Activated CD8-positive, alpha-beta memory T cell treated with anti-CD3 and anti-CD28 coated beads for 36 hours (primary cell): ENCODE data around the gene CSAG2. TPM values are rescaled to one million over a fixed set of nuclear protein-coding genes. Genes with fewer than 3 reads are reported as not detected.
"Not testable (repeated sequence)": the region's sequence is repeated elsewhere in the genome, so short reads cannot be mapped to it uniquely, and the experiment has no call there.

Source experiments
- CTCF ChIA-PET: fragments of 350-600 bp; sonication (Branson Sonifier 250); formaldehyde crosslinking; loops from one replicate; lab custom pipeline; 2021; ENCODE audit warnings: antibody characterized with exemption; lab: Charles Lee
- POLR2A ChIA-PET: fragments of 350-600 bp; sonication (Branson Sonifier 250); formaldehyde crosslinking; loops from one replicate; lab custom pipeline; 2021; ENCODE audit warnings: antibody characterized with exemption; lab: Charles Lee
- total RNA-seq, 2 experiments: library from RNA; stranded (reverse); gene quantifications; one replicate each; pipeline ENCODE4 v1.2.3, GENCODE V29; 2021

Gene CSAG2
- total RNA-seq, 2 experiments from 2014 or later = not detected

DNA sequence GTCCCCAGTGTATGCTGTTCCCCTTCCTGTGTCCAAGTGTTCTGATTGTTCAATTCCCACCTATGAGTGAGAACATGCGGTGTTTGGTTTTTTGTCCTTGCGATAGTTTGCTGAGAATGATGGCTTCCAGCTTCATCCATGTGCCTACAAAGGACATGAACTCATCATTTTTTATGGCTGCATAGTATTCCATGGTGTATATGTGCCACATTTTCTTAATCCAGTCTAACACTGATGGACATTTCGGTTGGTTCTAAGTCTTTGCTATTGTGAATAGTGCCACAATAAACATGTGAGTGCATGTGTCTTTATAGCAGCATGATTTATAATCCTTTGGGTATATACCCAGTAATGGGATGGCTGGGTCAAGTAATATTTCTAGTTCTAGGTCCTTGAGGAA is 34.4 kb downstream of the CSAG2 start:
- CTCF ChIA-PET, POLR2A ChIA-PET: not testable (repeated sequence)

DNA sequence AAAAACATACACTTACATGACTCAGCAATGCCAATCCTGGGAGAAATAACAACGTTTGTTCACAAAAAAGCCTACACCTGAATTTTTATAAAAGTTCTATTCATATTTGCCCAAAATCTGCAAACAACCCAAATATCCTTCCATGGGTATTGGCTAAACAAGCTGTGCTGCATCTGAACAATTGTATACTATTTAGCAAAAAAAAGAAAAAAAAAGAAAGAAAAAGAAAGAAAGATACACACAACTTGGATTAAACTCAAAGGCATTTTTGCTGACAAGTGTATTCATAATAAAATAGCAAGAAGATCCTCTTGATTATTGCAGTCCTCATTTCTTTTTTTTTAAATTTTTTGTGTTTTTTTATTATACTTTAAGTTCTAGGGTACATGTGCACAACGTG is 34.9 kb downstream of the CSAG2 start:
- ChIA-PET CTCF (no interaction called here), POLR2A (no interaction called here)

DNA sequence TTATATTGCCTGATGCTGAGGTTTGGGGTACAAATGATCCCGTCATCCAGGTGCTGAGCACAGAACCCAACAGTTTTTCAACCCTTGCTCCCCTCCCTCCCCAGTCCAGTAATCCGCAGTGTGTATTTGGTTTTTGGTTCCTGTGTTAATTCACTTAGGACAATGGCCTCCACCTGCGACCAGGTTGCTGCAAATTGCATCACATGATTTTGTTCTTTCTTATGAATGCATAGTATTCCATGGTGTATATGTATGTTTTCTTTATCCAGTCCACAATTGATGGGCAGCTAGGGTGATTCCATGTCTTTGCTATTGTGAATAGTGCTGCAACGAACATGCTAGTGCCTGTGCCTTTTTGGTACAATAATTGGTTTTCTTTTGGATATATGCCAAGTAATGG is 46.0 kb downstream of the CSAG2 start:
- POLR2A ChIA-PET = no interaction called here
- CTCF ChIA-PET = no interaction called here

DNA sequence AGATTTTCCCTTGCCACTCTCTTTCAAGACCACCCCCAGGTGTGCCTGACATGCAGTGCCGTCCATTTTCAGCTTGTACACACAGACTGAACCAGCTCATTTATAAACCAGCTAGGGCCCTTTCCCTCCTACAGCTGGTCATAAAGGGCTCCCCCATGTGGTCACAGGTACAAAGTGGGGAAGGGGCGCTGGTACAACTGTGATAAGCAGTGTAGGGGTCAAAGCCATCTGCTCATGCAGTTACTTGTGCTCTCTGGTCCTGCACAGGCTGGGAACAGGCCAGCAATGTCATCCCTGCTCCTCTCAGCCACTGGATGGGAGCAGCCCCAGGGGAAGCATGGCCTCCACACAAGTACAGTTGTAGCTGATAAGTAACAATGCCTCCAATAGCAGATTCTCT is 50.8 kb downstream of the CSAG2 start:
- CTCF ChIA-PET = interaction anchor here (1.4 kb wide), 1 partner anchor 56 kb away, joined by 3 read pairs; no protein-coding TSS in a partner anchor
- POLR2A ChIA-PET = no interaction called here

Other genes starting within 250 kb of the CSAG2 start
- not detected for gene GABRQ, start 71.4 kb downstream of the CSAG2 start, total RNA-seq
- gene MAGEA3, start 10.5 kb downstream of the CSAG2 start, total RNA-seq = not detected
- not detected for gene MAGEA2B, start 5.4 kb upstream of the CSAG2 start, total RNA-seq
- gene CSAG1, start 24.4 kb upstream of the CSAG2 start, total RNA-seq = not detected
- not detected for gene MAGEA12, start 24.5 kb upstream of the CSAG2 start, total RNA-seq
- not detected for gene MAGEA2, start 44.6 kb upstream of the CSAG2 start, total RNA-seq
- not detected for gene CSAG3, start 49.9 kb upstream of the CSAG2 start, total RNA-seq
- not detected for gene MAGEA6, start 60.4 kb upstream of the CSAG2 start, total RNA-seq
- gene CETN2, start 121.5 kb upstream of the CSAG2 start, total RNA-seq = 10 to 100 TPM; 12.3 to 12.9 TPM
- 10 to 100 TPM; 22.9 to 23.6 TPM for gene NSDHL, start 121.8 kb upstream of the CSAG2 start, total RNA-seq
- gene ZNF185, start 188.8 kb upstream of the CSAG2 start, total RNA-seq = under 1 TPM; 0.75 to 0.95 TPM